SU-DHL-6 (cell line): ENCODE measurements around the gene LYSMD2.

Source experiments
- CTCF ChIP-seq: fragments of 200-600 bp; sonication (generic); IDR thresholded peaks from one replicate; pipeline ENCODE4 v1.5.1; 2017; ENCODE audit warnings: antibody characterized with exemption, mild to moderate bottlenecking, low read length, moderate library complexity; ENCODE audit not compliant: insufficient read depth, poor library complexity, severe bottlenecking
- EZH2phosphoT487 ChIP-seq: fragments of 200-600 bp; sonication (generic), shearing (Covaris generic); conservative IDR thresholded peaks from 2 replicates; pipeline ENCODE4 v1.6.1; 2018; ENCODE audit warnings: mild to moderate bottlenecking, antibody characterized with exemption, low read length, moderate library complexity, mixed read lengths

GRCh38 chr15:51768018-51768417 is 30.6 kb upstream of the LYSMD2 start:
- TF ChIP-seq CTCF (no peak), EZH2phosphoT487 (no peak)
